Sciatic nerve (tissue), 2 donors: ENCODE measurements around the gene KATNAL1. TPM values are rescaled to one million over a fixed set of nuclear protein-coding genes. Genes with fewer than 3 reads are reported as not detected.

ENCODE experiments used
- ATAC-seq: fragments of 200-7000 bp; cut with Tn5 transposase; one replicate; pipeline ENCODE4 v1.9.1; 2020; ENCODE audit warnings: mild to moderate bottlenecking, moderate library complexity
- DNase-seq: peaks from one replicate; pipeline ENCODE4 v3.0.0-alpha.2; 2020; ENCODE audit warnings: low spot score
- intact Hi-C: fragments of 100-400 bp; cut with DNase I; formaldehyde crosslinking; loops from one replicate; pipeline ENCODE4 v1.14.2; 2022
- total RNA-seq: library from RNA; stranded (reverse); fragmentation: NEBNext Ultra II Directional; extraction: Animal tissue kit (Norgen Biotek cat#: 25700); gene quantifications from one replicate; pipeline ENCODE4 v1.2.1, GENCODE V29; 2021
- donor health status: DM: no; HTN: no; CAD: no.
- donor health status: DM: no; HTN: no; CAD: no.

Gene KATNAL1
- 53.3 TPM for total RNA-seq

DNA sequence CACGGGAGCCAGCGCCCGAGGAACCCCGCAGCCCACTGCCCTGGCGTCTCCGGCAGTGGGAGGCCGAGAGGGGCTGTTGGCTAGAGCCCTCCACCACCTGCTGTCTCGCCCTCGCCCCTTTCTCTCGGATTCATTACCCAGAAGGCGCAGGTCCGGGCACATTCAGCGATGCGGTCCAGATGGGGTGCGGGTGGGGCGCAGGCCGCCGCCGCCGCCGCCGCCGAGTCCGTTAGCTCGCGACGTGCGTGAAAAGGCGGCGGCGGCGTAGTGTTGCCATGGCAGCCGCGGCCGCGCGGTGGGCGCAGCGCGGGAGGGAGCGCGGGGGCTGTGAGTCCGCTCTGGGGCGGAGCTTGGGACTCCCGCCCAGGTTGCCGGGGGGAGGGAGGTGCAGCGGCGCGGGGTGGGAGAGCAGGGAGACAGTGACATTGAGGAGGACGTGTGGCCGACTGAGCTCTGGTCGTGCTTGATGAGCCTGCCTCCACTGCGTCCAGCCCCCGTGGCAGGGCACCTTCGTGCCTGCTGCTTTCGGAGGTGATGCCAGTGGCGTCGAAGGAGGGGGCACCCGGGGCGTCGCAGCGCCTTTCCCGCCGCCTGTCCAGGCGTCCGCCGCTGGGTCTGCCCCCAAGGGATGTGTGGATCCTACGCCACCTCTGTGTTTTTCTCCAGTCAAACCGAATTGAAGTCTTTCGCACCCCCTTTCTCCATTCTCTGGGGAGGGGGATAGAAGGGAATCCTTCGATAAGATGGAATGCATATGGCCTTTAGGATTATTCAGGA lies at the start of gene KATNAL1:
KATNAL1 (minus strand) TSS at position 358 of the 777 bp plus-strand sequence. CDS start 23,774 bp downstream, outside the sequence.
- DNase-seq: peak; percentile 85
- ATAC-seq: peak; percentile 85
- intact Hi-C loops: no loop called here

- no peak for DNase-seq
- ATAC-seq: no peak
- intact Hi-C loops: no loop called here
These were observed 48.5 kb upstream of the KATNAL1 start for GRCh38 chr13:30355839-30356238.

GRCh38 chr13:30355384-30355699 lies 48.0 kb upstream of the KATNAL1 start:
- DNase-seq (no peak), ATAC-seq (peak; percentile 56)
- intact Hi-C loops: no loop called here

- intact Hi-C loops: no loop called here
- DNase-seq (no peak), ATAC-seq (peak; percentile 17)
These were observed 47.4 kb upstream of the KATNAL1 start for GRCh38 chr13:30354493-30355383.

- intact Hi-C loops: no loop called here
- ATAC-seq (no peak), DNase-seq (no peak)
These were observed 46.3 kb upstream of the KATNAL1 start for GRCh38 chr13:30353471-30354215.

- intact Hi-C loops: no loop called here
- ATAC-seq: no peak
- no peak for DNase-seq
These were observed 45.7 kb upstream of the KATNAL1 start for GRCh38 chr13:30353060-30353459.

DNA sequence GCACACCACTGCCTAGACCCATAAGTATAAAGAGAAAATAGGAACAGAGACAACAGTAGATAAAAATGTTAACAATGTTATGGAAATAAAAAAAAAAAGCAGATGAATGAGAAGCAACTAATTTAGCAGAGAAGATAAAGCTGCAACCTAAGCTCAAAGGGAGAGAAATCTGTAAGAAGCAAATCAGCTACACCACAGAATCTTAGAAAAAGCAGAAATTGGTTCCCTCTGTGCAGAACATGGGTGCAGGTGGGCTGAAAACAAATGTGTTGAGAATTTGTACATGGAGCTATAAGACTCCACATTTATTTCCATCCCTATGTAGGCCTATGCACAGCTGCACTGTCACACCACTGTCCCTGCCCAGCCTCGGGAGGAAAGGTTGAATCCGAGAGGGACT lies 44.8 kb upstream of the KATNAL1 start:
- DNase-seq (no peak), ATAC-seq (no peak)
- intact Hi-C loops: no loop called here

DNA sequence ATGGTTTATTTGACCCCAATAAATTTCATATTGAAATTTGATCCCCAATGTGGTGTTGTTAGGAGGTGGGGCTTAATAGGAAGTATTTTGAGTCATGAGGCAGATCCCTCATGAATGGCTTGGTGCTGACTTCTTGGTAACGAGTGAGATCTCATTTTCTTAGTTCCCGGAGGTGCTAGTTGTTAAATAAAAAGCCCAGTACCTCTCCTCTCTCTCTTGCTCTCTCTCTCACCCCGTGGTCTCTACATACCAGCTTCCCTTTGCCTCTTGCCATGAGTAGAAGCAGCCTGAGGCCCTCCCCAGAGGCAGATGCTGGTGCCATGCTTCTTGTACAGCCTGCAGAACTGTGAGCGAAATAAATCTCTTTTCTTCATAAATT lies 39.4 kb upstream of the KATNAL1 start:
- intact Hi-C loops: no loop called here
- DNase-seq (no peak), ATAC-seq (no peak)

GRCh38 chr13:30346153-30346788 lies 38.9 kb upstream of the KATNAL1 start:
- intact Hi-C loops: no loop called here
- ATAC-seq: no peak
- DNase-seq: no peak

DNA sequence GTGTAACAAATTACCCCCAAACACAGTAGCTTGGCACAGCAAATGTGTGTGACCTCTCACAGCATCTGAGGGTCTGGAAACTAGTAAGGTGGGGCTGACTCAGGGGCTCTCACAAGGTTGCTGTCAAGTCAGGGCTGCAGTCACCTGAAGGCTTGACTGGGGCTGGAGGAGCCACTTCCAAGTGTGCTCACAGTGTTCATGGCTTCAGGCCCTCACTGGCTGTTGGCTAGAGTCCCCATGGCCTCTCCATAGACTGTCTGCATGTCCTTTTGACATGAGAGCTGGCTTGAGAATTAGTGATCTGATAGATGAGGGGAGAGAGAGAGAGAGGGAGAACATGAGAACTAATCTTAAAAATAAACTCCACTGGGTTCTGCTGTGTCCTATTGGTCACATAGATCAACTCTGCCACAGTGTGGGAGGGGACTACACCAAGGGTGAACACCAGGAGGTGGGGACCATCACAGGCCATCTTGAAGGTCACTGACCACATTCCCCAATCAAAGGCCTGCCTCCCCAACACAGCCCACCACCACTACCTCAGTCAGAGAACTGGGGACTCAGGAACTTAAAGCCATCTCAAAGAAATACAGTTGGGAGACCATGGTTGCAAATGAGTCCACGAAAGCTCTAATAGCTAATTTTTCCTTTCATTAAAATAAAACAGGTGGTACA lies 38.2 kb upstream of the KATNAL1 start:
- no peak for DNase-seq
- no peak for ATAC-seq
- intact Hi-C loops: no loop called here

DNA sequence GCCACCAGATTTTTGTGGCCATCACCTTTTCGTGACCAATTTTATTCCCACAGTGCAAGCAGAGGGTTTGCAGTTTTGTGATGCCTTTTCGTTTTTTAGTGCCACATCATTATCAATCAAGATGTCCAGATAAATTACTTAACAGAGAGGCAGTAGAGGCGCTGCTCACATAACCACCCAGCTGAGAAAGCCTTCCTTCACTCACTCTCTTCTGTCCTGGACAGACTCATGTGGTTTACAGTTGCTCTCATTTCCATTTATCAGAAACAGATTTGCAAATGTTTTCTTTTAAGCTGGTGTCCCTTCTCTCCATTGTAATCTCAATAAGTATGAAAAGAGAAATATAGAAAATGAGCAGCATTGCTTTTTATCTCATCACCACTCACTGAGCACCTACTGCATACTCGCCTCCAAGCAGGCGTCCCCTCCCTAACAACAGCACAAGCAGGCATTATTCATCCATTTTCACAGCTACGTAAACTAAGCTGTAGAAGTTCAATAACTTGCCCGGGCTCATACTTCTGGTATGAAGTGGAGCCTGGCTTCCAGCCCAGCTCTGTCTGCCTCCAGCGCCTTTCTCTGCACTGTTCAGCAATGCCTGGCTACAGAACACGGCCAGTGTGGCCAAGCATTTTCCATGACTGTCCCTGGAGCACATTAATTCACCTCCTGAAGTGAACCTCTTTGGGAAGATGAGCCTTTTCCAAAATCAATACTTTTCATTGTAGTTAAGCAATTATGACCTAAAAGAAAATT lies 34.6 kb upstream of the KATNAL1 start:
- intact Hi-C loops: no loop called here
- DNase-seq (peak; percentile 92), ATAC-seq (peak; percentile 97)

- DNase-seq (no peak), ATAC-seq (peak; percentile 67)
- intact Hi-C loops: no loop called here
These were observed 33.2 kb upstream of the KATNAL1 start for GRCh38 chr13:30340331-30341250.

DNA sequence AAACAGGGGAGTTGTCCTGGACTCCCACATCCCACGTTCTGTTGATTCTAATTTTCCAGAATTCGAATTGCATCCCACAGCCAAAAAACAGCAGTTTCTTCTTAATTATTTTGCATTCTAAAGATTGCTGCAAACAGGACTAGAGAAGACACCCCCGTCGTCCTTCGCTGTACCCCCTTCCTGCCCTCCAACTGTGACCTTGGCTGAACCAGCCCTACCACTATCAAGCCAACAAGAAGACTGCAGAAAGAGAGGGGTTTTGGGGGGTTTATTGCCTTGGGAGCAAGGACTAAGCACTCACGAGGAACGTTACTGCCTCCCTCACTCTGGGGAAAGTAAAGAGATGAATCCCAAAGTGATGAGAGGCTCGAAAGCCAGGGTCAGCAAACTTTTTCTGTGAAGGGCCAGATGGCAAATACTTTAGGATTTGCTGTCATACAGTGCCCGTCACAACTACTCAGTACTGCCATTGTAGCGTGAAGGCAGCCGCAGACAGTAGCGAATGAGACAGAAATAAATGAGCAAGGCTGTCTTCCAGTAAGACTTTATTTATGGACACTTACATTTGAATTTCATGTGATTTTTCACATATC lies 32.5 kb upstream of the KATNAL1 start:
- DNase-seq (no peak), ATAC-seq (no peak)
- intact Hi-C loops: no loop called here

DNA sequence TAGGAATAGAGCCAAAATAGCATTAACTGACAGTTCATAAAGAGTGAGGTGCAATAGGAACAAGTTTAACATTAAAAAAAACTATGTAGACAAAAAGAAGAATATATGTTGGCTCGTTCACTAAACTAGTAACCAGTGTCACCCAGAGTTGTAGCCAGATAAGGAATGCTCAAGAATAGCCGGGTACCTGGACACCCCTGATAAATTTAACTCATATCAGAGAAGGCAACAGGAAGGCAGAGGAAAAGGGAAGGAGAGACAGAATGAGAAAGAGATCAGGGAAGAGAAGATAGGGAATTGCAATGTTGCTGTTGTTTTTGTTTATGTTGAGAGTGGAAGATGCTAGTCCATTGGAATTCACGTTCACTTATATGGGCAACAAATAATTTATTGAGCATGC lies 31.6 kb upstream of the KATNAL1 start:
- ATAC-seq: no peak
- no peak for DNase-seq
- intact Hi-C loops: no loop called here

- intact Hi-C loops: no loop called here
- ATAC-seq (no peak), DNase-seq (no peak)
These were observed 31.0 kb upstream of the KATNAL1 start for GRCh38 chr13:30338331-30338851.

DNA sequence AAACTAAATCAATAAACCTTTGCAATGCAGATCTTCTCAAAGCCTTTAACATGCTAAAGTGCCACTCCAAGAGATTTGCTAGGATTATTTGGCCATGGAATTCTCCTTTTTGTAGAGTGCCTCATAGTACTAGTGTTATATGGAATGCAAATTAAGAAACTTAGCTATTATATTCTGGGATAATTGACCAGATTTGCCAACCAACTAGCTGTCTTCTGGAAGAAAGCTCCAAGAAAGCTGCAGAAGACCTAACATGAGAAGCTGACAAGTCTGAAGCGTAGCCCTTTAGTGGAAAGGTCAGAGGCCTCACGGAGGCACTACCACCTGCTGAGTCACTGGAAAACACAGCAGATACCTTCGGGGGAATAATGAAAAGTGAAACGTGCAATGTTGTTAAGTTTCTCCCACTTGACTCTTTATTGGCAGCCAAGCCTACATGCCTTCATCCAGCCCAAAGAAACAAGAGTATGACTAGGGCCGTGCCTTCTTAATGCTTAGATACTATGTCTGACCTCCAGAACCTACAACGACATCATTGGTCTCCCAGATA lies 29.8 kb upstream of the KATNAL1 start:
- DNase-seq (no peak), ATAC-seq (no peak)
- intact Hi-C loops: no loop called here
